Measurements from ENCODE around the gene CCDC159.
A peak's percentile ranks its signal among the peaks of the same experiment; 100 is the strongest.

Gene CCDC159

DNA sequence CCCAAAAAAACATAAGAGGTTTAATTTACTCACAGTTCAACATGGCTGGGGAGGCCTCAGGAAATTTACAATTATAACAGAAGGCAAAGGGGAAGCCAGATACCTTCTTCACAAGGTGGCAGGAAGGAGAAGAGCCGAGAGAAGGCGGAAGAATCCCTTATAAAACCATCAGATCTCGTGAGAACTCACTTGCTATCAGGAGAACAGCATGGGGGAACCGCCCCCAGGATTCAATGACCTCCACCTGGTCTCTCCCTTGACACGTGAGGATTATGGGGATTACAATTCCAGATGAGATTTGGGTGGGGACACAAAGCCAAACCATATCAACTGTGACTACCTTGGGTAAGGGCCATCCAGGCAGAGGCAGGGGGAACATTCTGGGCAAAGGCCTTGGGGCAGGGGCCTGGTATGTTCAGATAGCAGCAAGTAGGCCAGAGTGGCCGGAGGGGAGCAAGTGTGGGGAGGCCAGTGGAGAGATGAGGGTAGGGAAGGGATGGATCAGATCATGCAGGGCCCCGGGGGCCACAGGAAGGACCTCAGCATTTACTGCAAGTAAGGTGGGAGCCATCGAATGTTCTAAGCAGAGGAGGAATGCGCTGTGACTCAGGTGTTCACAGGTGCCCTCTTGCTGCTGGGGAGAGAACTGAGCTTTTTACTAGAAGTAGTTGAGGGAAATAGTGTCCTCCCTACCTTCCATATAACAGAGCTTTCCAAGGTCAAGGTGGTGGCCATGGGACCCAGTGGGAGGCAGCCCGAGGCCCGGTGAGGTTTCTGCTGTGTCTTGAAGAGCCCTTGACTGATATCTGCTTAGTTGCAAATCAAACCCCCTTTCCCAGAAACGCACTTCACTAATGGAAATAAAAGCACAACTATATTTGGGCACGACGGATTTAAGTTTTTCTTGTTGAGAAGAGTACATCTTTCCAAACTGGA is 24.9 kb upstream of the CCDC159 start:
- no peaks in the 10 kb centered on the region for H3K27me3 ChIP-seq
- no peaks in the 10 kb centered on the region for H3K9me3 ChIP-seq
- H3K4me1 ChIP-seq: peaks cover 10% of the 10 kb centered on the region
- 0 out of 2 replicates have a peak, but pooled peaks cover 3% of the 10 kb centered on the region for H3K36me3 ChIP-seq
- H3K4me3 ChIP-seq (ENCODE audit: low read depth, low read length): no peak overlapping the region
- DNase-seq: no peak
- TF ChIP-seq, protein P1, sequence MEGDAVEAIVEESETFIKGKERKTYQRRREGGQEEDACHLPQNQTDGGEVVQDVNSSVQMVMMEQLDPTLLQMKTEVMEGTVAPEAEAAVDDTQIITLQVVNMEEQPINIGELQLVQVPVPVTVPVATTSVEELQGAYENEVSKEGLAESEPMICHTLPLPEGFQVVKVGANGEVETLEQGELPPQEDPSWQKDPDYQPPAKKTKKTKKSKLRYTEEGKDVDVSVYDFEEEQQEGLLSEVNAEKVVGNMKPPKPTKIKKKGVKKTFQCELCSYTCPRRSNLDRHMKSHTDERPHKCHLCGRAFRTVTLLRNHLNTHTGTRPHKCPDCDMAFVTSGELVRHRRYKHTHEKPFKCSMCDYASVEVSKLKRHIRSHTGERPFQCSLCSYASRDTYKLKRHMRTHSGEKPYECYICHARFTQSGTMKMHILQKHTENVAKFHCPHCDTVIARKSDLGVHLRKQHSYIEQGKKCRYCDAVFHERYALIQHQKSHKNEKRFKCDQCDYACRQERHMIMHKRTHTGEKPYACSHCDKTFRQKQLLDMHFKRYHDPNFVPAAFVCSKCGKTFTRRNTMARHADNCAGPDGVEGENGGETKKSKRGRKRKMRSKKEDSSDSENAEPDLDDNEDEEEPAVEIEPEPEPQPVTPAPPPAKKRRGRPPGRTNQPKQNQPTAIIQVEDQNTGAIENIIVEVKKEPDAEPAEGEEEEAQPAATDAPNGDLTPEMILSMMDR (IDR thresholded peaks at IDR 0.05; ENCODE audit: low read depth, low read length): no peak

DNA sequence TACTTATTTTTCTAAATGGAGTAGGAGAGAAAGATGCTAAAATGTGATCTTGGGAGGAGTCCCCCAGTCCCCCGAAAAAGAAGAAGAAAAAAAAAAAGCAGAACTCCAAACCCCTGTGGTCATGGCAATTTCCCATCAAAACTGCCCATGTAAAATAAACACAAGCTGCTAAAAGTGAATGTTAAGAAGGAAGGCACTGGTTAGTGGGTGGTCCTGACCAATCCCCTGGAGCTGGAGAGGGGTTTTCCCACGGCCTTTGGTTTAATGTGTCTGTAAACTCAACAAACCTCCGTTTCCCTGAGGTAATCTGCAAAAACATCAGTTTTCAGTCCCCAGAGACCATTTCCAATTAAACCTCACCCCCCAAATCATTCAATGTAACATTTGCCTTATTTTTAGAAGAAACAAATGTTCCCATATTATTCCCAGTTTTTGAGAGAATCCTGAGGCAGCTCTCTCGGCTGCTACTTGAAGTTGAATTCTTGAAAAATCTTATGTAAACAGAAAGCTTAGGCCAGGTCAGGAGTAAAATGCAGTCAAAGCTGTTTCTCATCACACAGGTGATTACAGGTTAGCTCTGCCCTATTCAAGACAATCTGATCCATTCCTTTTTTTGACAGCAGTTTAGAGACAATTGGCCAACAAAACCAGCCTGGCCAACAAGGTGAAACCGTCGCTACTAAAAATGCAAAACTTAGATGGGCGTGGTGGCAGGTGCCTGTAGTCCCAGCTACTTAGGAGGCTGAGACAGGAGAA is 23.9 kb upstream of the CCDC159 start:
- H3K36me3 ChIP-seq: 0 out of 2 replicates have a peak, but pooled peaks cover 3% of the 10 kb centered on the region
- DNase-seq: no peak
- H3K27me3 ChIP-seq: no peaks in the 10 kb centered on the region
- TF ChIP-seq, protein P1 (IDR thresholded peaks at IDR 0.05; ENCODE audit: low read depth, low read length): no peak
- H3K9me3 ChIP-seq: no peaks in the 10 kb centered on the region
- no peak overlapping the region for H3K4me3 ChIP-seq (ENCODE audit: low read depth, low read length)
- peaks cover 10% of the 10 kb centered on the region for H3K4me1 ChIP-seq

DNA sequence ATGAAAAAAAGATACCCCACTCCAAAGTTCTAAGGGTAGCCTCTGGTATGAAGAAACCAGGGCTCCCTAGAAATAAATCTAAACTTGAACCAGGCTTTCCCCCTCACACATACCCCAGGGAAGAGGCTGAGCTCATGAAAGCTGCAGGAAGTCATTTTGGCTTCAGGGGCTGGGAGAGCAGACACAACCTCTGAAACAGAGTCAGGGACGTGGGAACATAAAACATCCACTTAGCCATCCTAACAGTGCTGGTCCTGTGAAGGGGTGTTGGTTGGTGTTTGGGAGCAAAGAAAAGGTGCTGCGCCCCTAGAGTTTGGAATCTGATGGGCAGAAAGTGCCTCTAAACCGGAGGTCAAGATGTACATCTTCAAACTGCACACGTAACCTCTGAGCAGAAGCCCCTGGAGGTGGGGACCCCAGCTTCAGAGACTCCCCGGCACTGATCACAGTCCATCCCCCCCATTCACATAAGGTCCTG is 22.7 kb upstream of the CCDC159 start:
- Histone ChIP-seq H3K36me3 (0 out of 2 replicates have a peak, but pooled peaks cover 3% of the 10 kb centered on the region), H3K27me3 (no peaks in the 10 kb centered on the region), H3K9me3 (no peaks in the 10 kb centered on the region), H3K4me1 (peaks cover 10% of the 10 kb centered on the region), H3K4me3 (ENCODE audit: low read depth, low read length) (peak overlapping the region; percentile 31)
- no peak for DNase-seq
- TF ChIP-seq, protein P1 (IDR thresholded peaks at IDR 0.05; ENCODE audit: low read depth, low read length): no peak

DNA sequence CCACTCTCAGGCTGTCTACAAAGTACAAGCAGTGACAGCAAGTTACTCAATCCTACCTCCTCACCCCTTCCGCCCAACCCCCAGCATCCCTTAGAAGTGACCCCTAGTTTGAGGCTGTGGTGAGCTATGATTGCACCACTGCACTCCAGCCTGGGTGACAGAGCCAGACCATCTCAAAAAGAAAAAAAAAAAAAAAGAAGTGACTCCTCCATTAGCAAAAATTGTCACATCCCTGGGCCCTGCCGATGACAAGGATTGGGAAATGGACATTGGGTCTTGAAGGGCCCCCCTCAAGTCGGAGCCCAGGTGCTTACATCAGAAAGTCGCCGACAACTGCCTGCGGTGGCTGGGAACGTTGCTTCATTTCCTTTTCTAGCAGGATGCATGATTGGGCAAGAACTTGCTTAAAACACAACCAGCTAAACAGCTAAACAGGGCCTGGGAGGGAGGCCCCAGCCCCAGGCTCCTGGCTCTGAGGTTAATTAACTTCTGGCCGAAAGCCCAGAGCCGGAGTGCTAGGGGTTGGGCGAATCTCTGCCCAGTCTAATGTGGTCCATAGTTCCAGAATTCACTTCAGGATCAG is 22.1 kb upstream of the CCDC159 start:
- DNase-seq: peak; percentile 93
- TF ChIP-seq, protein P1 (IDR thresholded peaks at IDR 0.05; ENCODE audit: low read depth, low read length): no peak
- Histone ChIP-seq H3K9me3 (no peaks in the 10 kb centered on the region), H3K4me3 (ENCODE audit: low read depth, low read length) (peak overlapping the region; percentile 31), H3K4me1 (peaks cover 10% of the 10 kb centered on the region), H3K27me3 (no peaks in the 10 kb centered on the region), H3K36me3 (0 out of 2 replicates have a peak, but pooled peaks cover 3% of the 10 kb centered on the region)

DNA sequence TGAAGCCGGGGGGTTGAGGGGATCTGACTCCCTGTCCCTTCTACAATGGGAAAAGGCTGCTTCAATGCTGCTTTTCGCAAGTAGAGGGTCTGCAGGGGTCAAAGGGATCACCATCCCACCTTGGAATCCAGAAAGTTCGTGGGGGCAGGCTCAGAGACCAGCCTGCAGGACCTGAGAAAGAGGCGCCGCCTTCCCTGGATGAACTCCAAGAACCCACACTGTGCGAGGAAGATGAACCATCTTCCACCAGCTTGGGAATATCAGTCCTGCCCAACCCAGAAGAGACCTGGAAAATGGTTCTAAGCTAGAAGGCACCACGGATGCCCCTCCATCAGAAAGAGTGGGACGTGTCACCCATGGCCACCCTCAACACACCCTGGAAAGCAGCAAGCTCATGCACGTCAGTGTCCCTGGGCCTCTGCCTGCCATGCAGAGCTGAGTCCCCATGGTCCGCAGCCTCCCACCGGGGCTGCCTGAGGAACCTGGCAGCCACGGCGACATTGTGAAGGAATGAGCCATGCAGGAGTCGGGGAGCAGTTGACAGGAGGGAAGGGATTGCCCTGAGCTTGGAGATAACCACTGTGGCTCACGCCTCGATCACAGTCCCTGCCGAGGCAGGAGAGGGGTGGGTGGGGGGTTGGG is 21.4 kb upstream of the CCDC159 start:
- Histone ChIP-seq H3K9me3 (no peaks in the 10 kb centered on the region), H3K4me3 (ENCODE audit: low read depth, low read length) (no peak overlapping the region), H3K27me3 (no peaks in the 10 kb centered on the region), H3K36me3 (0 out of 2 replicates have a peak, but pooled peaks cover 3% of the 10 kb centered on the region), H3K4me1 (peaks cover 10% of the 10 kb centered on the region)
- DNase-seq: peak; percentile 26
- TF ChIP-seq, protein P1 (IDR thresholded peaks at IDR 0.05; ENCODE audit: low read depth, low read length): no peak
